Esophagus muscularis mucosa (tissue), 4 donors: ENCODE measurements around the gene SWT1. TPM values are rescaled to one million over a fixed set of nuclear protein-coding genes. Genes with fewer than 3 reads are reported as not detected.

Experiments used
- DNase-seq: peaks from one replicate; pipeline ENCODE4 v3.0.0-alpha.2; 2017; ENCODE audit errors: extremely low spot score
- H3K27ac ChIP-seq, 4 donors: fragments of 200-600 bp; sonication (generic); replicated peaks in 1 of 4; 1 replicate in 3 of 4; 2 replicates in 1 of 4; pipeline ENCODE4 v1.5.1; 2016 to 2019; ENCODE audit warnings: mild to moderate bottlenecking in 1 of 4
- H3K27me3 ChIP-seq, 4 donors: fragments of 200-600 bp; sonication (generic); one replicate each; pipeline versions ENCODE4 v1.5.1 to v1.6.0; 2016 to 2019
- H3K36me3 ChIP-seq, 4 donors: fragments of 200-600 bp; sonication (generic); one replicate each; pipeline ENCODE4 v1.5.1; 2016 to 2019
- H3K4me1 ChIP-seq, 4 donors: fragments of 200-600 bp; sonication (generic); one replicate each; pipeline ENCODE4 v1.5.1; 2016 to 2019
- H3K4me3 ChIP-seq, 4 donors: fragments of 200-600 bp; sonication (generic); 1 replicate in 2 of 4; 2 replicates in 2 of 4; pipeline ENCODE4 v1.5.1; 2016 to 2019; ENCODE audit warnings: mild to moderate bottlenecking in 4 of 4, moderate library complexity in 1 of 4
- H3K9me3 ChIP-seq, 4 donors: fragments of 200-600 bp; sonication (generic); 1 replicate in 3 of 4; 2 replicates in 1 of 4; pipeline ENCODE4 v1.5.1; 2016 to 2019
- EP300 ChIP-seq: sonication (generic); formaldehyde crosslinking; IDR thresholded peaks from one replicate; pipeline ENCODE4 v1.6.1; 2017; ENCODE audit warnings: antibody characterized with exemption
- POLR2A ChIP-seq: fragments of 450-650 bp; IDR thresholded peaks from one replicate; pipeline ENCODE4 v1.6.1; 2017; ENCODE audit warnings: antibody characterized with exemption, moderate library complexity, mild to moderate bottlenecking, low read depth
- POLR2AphosphoS5 ChIP-seq, 2 donors: sonication (generic); formaldehyde crosslinking; IDR thresholded peaks; one replicate each; pipeline ENCODE4 v1.6.1; 2017; ENCODE audit warnings: antibody characterized with exemption in 2 of 2
- WGBS: methylation state at CpG from one replicate; pipeline ENCODE4 v1.1.5; 2018; 5-methylcytosine and 5-hydroxymethylcytosine counted together
- intact Hi-C: fragments of 100-400 bp; cut with DNase I; formaldehyde crosslinking; loops from one replicate; pipeline ENCODE4 v1.15.1; 2023
- total RNA-seq, 4 donors: library from RNA; depleted of rRNA; stranded (reverse); fragments of >200 nt; gene quantifications; one replicate each; pipeline versions ENCODE4 v1.1.0 to v1.2.1, GENCODE V29; 2016
- TF ChIP-seq, protein P1 (sequence below), 3 experiments: fragments of 200-600 bp in 2 of 3; fragments of 450-650 bp in 1 of 3; sonication (generic) in 2 of 3; IDR thresholded peaks; one replicate each; pipeline ENCODE4 v1.5.1; 2017 to 2019; ENCODE audit warnings: antibody characterized with exemption in 3 of 3, mild to moderate bottlenecking in 2 of 3, moderate library complexity in 1 of 3

SWT1 gene
- total RNA-seq, 4 donors from 2014 or later, result 5.8 to 9.6 (median 6.3) TPM

DNA sequence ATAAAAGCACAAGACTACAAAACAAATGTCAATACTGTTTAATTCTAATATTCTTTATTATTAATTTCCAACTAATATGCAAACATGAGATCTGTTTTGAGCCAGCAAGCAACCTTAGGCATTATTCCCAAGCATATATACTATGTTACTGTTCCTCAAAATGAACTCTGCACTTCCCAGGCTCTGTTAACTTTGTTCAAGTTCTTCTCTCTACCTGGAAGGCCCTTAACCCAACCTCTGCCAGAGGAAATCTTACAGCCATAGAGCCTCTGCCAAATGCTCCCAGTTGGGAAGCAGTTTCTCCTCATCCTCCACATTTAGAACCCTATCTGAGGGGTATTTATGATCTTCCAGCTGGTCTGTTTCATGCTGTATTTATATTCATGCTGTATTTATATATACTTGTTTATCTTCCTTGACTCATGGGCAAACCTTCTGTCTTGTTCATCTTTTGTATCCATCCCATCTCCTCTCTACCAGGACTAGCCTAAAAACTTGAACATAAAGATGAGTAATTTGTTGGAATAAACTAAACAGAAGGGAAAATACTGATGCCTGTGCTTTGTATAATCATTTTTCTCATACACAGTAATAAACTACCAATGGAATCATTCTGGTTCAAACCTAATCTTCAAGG, 154.7 kb downstream of the SWT1 start:
- TF ChIP-seq POLR2AphosphoS5 (IDR thresholded peaks at IDR 0.05) (no peak), POLR2A (no peak), EP300 (no peak)
- TF ChIP-seq, protein P1, sequence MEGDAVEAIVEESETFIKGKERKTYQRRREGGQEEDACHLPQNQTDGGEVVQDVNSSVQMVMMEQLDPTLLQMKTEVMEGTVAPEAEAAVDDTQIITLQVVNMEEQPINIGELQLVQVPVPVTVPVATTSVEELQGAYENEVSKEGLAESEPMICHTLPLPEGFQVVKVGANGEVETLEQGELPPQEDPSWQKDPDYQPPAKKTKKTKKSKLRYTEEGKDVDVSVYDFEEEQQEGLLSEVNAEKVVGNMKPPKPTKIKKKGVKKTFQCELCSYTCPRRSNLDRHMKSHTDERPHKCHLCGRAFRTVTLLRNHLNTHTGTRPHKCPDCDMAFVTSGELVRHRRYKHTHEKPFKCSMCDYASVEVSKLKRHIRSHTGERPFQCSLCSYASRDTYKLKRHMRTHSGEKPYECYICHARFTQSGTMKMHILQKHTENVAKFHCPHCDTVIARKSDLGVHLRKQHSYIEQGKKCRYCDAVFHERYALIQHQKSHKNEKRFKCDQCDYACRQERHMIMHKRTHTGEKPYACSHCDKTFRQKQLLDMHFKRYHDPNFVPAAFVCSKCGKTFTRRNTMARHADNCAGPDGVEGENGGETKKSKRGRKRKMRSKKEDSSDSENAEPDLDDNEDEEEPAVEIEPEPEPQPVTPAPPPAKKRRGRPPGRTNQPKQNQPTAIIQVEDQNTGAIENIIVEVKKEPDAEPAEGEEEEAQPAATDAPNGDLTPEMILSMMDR (IDR thresholded peaks at IDR 0.05), result no peak
- intact Hi-C loops, result loop anchor here (10.0 kb wide), 2 partner anchors 157 to 363 kb away; partner anchors contain the start of genes SWT1 and TRMT1L
- Histone ChIP-seq H3K4me1 (peaks cover 27 to 55% (median 54%) of the 10 kb centered on the region in 4 donors), H3K9me3 (no peaks in the 10 kb centered on the region), H3K27ac (no peak overlapping the region), H3K36me3 (peaks cover 20 to 43% (median 32%) of the 10 kb centered on the region in 4 donors), H3K4me3 (no peak overlapping the region), H3K27me3 (no peaks in the 10 kb centered on the region)
- DNase-seq, result no peak

DNA sequence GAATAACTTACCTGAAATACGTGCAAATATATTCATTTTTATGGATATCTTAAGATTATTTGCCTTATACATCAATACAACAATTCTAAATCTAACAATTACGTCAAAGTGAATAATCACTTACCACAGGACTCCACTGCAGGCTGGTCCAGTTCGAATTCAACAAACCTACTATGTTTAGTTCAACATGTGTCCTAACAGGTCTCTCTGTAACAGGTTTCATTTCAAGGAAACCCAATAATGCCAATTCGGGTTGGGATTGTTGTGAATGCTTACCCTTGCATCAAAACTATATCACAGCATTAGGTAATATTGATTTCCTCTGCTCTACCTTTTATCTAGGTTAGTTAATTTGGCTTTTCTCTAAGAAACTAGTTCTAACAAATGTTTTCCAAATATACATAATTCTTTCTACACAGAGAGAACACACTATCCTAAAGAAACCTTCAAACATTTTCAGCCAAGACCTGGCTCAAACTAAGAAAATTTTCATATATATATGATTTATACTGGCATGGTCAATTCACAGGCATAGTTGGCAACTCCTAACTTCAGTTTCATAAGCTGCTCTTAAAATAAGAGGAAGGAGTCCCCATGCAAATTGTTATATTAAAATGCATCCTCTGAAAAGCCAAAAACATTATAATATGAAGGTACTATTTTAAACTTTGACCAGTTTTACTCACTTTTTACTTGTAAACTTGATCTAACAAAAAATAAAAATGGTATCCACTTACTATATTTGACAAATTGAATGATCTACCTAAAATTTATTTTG, 155.6 kb downstream of the SWT1 start:
- intact Hi-C loops, result loop anchor here (10.0 kb wide), 2 partner anchors 158 to 362 kb away; partner anchors contain the start of genes SWT1 and TRMT1L

DNA sequence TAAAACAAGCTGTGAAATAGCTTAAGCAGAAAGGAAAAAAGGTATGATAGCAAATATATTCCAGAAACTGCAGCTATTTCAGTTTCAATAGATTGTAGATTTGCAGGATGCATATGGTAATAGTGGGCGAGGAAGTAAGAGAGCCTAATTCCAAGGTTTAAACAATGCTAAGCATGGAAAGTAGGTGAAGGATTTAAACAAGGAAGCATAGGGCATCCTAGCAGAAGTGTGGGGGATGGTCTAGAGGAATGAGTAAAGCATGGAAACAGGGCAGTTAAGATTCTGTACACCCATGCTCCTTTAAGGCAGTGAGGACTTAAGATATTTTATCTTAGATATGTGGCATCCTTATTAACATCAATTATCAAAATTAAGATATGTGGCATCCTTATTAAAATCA, 157.4 kb downstream of the SWT1 start:
- Histone ChIP-seq H3K27me3 (no peaks in the 10 kb centered on the region), H3K9me3 (no peaks in the 10 kb centered on the region), H3K36me3 (peaks cover 5 to 17% (median 12%) of the 10 kb centered on the region in 4 donors), H3K4me1 (peaks cover 32 to 63% (median 59%) of the 10 kb centered on the region in 4 donors), H3K4me3 (peak overlapping the region in 3 of 4 donors; percentile 83 to 95 (median 88)), H3K27ac (no peak overlapping the region)
- 61% methylated on average over 1 of the region's 1 CpG for WGBS
- intact Hi-C loops, result loop anchor here (10.0 kb wide), 2 partner anchors 160 to 360 kb away; partner anchors contain the start of genes SWT1 and TRMT1L
- DNase-seq, result no peak
- TF ChIP-seq, protein P1 (IDR thresholded peaks at IDR 0.05), result no peak
- TF ChIP-seq POLR2A (no peak), EP300 (no peak), POLR2AphosphoS5 (IDR thresholded peaks at IDR 0.05) (no peak)

More for the DNA sequence above, 155.6 kb downstream of the SWT1 start:
- no peak overlapping the region for H3K27ac ChIP-seq
- DNase-seq, result no peak
- peaks cover 27 to 56% (median 54%) of the 10 kb centered on the region in 4 donors for H3K4me1 ChIP-seq
- H3K9me3 ChIP-seq, result no peaks in the 10 kb centered on the region
- H3K36me3 ChIP-seq, result peaks cover 12 to 34% (median 26%) of the 10 kb centered on the region in 4 donors
- no peaks in the 10 kb centered on the region for H3K27me3 ChIP-seq
- H3K4me3 ChIP-seq, result no peak overlapping the region
- 88% methylated on average over 4 of the region's 4 CpGs for WGBS
- TF ChIP-seq EP300 (no peak), POLR2A (no peak), POLR2AphosphoS5 (IDR thresholded peaks at IDR 0.05) (no peak)
- TF ChIP-seq, protein P1 (IDR thresholded peaks at IDR 0.05), result no peak

DNA sequence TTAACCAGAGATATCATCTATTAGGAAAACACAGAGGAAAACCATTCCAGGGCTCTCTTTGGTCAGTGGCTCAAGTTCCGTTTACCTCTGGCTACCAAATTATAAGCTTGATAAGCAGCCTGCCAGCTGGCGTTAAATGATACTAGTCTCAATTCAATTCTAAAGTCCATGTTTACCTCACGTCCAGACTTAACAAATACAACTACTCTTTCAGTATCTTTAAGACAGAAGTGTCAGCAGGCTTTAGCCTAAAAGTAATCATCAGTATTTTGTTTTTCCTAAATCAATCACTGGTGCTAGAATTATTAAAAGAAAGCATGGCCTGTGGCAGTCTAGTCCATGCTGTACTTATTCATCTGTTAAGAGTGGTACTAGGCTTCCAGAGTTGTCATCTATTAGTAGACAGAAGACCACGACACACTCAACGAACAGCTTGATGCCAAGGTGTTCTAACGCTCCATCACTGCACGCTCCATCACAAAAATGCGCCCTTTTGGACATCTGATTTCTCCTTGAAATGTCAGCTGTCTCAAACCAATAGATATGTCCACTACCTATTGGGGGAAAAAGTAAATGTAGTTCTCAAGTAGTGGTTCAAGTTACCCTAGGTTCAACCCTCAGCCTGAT, 158.6 kb downstream of the SWT1 start:
- H3K27me3 ChIP-seq, result no peaks in the 10 kb centered on the region
- H3K4me1 ChIP-seq, result peaks cover 23 to 55% (median 52%) of the 10 kb centered on the region in 4 donors
- H3K9me3 ChIP-seq, result no peaks in the 10 kb centered on the region
- peak overlapping the region; percentile 93 to 98 (median 96) for H3K27ac ChIP-seq
- DNase-seq, result no peak
- intact Hi-C loops, result loop anchor here (10.0 kb wide), 2 partner anchors 161 to 359 kb away; partner anchors contain the start of genes SWT1 and TRMT1L
- H3K4me3 ChIP-seq, result peak overlapping the region; percentile 83 to 96 (median 92)
- TF ChIP-seq, protein P1 (IDR thresholded peaks at IDR 0.05), result no peak
- TF ChIP-seq EP300 (no peak), POLR2AphosphoS5 (IDR thresholded peaks at IDR 0.05) (no peak), POLR2A (no peak)
- 18% methylated on average over 8 of the region's 8 CpGs for WGBS
- H3K36me3 ChIP-seq, result peaks cover 3 to 5% (median 5%) of the 10 kb centered on the region in 4 donors
